ENCODE measurements around the gene FAM13A.

FAM13A gene

DNA sequence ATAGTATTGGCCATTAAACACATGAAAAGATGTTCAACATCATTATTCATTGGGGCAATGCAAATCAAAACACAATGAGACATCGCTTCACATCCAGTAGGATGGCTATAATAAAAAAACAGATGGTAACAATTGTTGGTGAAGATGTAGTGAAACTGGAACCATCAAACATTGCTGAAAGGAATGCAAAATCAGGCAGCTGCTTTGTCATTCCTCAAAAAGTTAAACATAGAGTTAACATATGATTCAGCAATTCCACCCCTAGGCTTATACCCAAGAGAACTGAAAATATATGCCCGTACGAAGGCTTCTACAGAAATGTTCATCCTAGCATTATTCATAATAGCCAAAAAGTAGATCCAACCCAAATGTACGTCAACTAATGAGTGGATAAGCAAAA is 215.3 kb downstream of the FAM13A start:
- DNase-seq (ENCODE audit: low read depth) = no peak

DNA sequence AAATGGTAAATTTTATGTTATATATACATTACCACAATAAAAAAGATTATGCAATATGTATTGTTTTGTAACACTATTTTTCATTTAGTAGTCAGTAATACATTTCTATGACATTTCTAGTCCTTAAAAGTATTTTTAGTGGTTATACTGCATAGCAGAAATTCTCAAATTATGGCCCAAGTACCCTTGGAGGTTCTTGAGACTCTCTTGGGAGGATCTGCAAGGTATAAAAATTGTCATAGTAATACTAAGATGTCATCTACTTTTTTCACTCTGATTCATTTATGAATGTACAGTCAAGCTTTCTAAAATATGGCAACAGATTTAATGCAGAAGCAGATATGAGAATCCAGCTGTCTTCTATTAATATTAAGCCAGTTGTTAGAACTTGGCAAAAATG is 220.8 kb downstream of the FAM13A start:
- DNase-seq (ENCODE audit: low read depth) = no peak

DNA sequence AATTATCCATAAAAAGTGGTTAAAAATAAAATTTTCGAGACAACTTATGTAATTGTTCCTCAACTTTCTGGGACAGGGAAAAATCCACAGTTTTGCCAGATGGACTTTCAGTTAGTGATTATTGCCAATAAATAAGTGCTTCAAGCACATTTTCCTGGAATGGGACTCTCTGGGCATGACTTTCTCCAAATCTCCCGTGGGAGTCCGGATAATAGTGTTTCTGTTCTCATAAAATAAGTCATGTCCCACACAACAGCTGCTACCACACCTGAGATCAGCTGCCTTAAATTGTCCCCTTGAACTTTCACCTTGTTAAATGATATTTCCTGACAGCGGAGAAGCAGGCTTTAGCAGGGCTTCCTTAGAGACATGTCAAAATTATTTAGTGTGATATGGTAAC is 226.0 kb downstream of the FAM13A start:
- DNase-seq (ENCODE audit: low read depth) = no peak

DNA sequence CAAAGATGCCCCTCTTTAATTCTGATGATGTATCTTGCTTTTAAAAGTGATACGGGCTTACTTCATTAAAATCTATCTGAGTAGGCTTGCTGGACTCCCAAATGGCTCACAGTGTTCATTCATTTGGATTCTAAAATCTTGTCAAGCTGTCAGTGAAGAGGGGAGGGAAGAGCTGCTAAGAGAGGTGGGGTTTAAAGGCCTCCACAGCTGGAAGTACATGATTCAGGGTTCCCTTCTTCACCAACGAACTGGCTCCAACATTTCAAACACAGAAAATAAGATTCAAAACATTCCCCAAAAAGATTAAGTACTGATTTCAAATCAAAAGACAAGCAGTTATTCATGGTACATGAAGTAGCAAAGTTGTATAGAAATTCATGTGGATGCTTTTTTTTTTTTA is 226.4 kb downstream of the FAM13A start:
- DNase-seq (ENCODE audit: low read depth) = no peak

DNA sequence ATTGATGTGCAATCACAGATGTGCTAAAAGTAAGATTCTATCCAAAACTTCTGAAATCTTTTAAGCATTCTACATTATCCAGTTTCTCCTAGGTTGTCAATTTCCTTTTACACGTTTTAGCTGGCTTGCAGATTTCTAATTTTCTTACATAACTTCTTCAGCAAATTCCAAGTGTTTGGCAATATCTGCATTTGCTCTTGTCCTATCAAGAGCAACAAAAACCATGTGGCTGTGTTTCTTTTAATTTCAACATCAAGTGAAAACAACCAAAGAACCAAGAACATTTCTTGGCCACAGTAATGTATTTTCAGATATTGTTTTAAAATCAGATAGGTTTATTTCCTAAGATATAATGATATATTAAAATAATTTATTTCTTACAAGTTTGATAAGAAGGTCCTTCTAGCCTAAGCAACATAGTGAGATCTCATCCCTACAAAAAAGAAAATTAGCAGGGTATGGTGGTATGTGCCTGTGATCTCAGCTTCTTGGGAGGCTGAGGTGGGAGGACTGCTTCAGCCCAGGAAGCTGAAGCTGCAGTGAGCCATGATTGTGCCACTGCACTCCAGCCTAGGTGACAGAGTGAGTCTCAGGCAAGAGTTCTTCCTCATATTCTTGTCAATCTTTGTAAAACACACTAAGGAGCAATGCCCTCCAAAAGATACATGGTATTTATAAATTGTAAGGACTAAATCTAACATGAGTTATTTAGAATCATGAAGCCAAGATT is 228.0 kb downstream of the FAM13A start:
- no peak for DNase-seq (ENCODE audit: low read depth)

DNA sequence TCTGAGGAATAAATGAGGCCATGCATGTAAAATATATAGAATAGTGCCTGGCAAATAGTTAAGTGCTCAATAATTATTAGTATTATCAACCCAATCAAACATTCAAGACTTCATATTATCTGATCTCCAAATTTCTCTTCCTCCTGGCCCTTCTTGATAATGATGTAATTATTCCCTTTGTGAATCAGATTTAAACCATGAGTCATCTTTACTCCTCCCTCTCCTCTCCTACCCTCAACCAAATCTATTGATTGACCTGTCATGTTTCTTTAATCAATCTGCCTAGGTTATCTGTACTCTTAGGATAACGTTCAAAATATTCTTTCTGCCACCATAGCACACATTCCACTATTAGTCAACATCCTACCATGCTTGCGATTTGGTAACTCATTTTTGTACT is 229.5 kb downstream of the FAM13A start:
- DNase-seq (ENCODE audit: low read depth) = no peak

DNA sequence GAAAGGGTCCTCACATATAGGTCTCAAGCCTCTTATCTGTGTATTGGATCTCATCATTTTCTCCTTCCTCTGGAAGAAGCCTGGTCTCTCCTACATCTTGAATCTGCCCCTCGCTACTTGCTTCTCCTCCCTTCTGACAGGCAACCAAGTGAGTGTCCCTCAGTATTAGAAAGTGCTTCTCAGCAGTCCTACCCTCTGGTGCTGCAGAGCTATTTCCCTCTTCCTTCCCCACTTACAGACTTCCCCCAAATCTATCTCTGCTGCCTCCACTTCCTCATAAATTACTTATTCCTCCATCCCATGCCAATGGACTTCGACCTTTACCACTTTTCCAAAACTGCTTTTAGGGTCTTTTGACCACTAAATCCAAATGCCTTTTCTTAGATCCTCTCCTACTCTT is 230.2 kb downstream of the FAM13A start:
- no peak for DNase-seq (ENCODE audit: low read depth)

DNA sequence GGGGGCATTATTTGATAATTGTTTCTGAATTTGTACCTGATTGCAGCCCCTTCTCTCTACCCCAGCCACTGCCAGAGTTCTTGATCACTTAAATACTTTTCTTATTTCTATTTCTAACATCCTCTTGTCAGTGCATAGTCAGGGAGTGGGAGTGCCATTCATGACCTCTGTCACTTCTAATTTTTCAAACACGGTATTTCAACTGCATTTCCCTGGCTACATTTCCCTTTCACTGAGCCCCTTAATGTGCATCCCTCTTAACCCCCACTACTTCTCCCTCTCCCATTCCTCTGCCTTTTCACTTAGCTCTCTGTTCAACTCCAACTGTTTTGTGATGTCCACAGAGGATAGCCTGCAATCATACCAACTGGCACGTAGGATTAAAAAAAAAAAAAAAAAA is 231.1 kb downstream of the FAM13A start:
- DNase-seq (ENCODE audit: low read depth) = no peak

DNA sequence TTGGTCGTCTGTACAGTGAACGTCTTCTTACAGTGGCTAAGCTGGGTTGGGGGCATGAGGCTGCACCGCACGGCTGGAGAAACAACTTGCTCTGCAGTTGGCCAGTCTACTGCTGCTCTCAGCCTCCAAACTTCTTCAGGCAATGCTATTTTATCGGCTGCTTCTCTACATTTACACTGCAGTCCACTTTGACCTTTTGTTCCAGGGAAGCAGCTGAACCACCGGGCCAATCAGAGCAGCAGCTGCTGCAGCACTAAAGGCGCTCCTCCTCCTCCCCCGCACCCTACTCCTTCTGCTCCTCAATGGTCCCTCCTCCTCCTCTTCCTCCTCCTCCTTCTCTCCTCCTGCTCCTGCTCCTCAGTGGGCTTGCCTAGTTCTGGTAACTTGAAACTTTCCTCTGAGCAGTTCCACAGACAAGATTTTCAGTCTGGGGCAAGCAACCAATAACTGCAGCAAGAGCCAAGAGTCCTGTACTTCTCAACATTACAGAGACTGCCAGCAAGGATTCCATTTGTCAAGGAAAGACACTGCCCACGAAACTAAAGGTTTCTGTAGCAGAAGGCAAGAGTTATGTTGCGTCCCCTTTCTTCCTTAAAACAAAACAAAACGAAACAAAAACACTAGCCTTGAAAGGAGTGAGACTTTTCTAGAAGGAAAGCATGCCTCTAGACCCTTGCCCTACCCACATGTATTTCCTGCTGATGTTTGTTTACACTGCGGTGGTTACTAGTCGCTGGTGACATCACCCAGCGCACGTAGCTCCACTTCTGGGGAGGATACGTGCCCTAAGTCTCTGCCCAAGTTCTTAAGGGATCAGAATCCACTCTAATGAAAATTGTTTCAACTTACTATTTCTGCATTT is 233.7 kb downstream of the FAM13A start:
- peak; percentile 33 for DNase-seq (ENCODE audit: low read depth)

DNA sequence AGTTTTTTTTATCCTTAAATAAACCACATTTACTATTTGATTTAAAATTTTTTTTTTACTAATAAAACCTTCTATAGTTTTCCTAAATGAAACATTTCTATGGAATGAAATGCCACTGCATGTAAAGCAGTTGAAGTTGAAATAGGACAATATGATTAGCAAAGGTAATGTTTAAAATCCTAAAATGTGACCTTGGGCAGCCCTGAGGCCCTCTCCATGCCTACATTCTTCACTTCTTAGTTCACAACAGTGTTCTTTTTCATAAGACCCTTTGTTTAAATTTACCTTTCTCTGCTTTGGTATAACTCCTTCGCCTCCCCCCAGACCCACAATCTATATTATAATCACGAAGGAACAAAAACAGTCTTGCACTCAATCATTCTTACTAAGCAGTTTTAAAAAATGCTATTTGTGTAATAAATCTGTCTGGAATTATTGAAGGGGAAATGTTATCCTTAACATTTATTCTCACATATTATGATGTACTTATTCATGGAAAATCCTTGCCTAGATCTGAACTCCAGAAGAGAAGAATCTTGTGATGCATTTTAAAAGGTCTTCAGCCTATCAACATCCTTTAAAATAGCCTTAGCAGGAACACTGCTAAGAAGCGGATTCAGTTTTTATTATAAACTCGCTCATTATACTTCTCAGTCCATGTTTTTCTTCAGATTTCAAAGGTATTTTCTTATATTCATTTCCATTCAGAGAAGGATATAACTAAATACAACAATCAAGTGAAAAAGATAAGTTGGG is 234.8 kb downstream of the FAM13A start:
- DNase-seq (ENCODE audit: low read depth) = no peak

DNA sequence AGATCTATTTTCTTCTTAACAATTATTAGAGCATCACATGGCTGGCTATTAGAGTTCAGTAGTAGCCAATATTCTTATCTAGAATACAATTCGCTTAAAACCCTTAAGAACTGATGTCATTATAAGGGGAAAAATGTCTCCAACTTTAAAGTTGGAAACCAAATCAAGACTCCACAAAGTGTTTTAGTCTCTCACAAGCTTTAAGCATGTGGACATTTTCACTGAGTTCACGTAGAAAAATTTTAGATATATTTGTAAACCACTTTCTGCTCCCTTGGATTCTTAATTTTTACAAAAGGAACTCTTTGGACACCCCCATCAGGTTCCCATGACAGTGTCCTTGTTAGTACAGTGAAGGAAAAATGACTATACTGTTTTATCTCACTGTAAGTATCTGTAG is 235.5 kb downstream of the FAM13A start:
- DNase-seq (ENCODE audit: low read depth) = no peak

DNA sequence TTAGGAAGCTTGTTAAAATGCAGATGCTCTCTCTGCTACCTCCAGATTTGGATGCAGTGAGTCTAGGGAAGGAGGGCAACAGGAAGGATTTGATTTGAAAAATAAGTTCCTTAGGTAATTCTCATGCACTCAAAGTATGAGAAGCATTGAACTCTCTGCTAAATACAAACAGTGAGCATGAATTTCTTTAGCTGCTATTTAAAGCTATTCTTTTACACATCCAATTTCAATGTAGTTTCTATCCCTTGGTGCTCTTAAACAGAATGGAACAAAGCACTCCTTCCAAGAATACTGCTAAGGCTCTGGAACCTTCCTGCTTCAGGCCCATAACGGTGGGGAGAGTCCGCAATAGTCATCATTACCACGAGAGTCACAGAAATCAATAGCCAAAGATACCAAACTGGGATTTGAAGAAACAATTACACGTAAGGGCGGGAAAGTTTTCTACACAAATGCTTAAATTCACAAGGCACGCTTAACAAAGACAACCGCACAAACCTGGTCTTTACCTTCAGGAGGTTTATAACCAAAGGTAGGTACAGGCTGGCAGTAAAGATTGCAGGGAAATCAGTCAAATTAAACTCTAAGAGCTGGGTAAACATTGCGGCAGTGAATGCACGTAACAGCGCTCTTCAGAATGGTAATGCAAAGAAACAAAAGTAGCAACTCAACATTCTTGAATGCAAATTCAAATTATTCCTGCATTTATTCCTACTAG is 236.1 kb downstream of the FAM13A start:
- no peak for DNase-seq (ENCODE audit: low read depth)

DNA sequence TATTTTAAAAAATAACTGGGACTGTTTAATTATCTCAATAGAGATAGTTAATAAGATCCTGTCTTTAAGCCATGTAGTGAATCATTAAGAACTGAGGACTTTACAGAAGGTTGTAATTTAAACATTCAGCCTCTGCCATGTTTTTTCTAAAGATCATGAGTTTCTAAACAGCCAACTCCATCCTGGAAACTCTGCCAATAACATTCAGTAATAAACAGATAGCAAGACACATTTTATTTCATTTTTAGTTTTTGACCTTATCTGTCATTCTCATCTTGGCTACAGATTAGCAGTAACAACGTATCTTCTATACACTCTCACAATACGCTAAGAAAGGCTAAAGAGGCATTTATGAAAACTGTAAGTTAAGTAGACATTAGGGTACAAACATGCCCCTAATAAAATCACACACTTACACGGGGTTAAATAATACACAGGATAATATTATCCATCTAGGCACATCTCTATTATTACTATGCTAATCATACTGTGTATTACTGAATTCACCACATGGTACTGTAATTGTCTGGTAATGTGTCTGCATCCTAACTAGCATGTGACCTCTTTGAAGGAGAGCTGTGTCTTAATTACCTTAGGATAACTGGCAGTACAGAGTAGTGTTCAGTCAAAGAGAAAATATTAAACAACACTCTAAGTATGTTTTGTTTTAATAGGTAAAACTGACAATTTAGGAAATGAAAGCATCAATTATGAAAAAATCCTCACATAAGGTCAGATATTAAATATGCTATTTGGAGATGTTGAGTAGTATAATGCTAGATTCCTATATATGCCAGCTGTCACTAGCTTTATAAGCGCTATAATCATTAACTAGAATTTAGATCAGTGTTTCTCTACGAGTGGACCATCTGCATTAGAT is 236.9 kb downstream of the FAM13A start:
- DNase-seq (ENCODE audit: low read depth) = no peak

DNA sequence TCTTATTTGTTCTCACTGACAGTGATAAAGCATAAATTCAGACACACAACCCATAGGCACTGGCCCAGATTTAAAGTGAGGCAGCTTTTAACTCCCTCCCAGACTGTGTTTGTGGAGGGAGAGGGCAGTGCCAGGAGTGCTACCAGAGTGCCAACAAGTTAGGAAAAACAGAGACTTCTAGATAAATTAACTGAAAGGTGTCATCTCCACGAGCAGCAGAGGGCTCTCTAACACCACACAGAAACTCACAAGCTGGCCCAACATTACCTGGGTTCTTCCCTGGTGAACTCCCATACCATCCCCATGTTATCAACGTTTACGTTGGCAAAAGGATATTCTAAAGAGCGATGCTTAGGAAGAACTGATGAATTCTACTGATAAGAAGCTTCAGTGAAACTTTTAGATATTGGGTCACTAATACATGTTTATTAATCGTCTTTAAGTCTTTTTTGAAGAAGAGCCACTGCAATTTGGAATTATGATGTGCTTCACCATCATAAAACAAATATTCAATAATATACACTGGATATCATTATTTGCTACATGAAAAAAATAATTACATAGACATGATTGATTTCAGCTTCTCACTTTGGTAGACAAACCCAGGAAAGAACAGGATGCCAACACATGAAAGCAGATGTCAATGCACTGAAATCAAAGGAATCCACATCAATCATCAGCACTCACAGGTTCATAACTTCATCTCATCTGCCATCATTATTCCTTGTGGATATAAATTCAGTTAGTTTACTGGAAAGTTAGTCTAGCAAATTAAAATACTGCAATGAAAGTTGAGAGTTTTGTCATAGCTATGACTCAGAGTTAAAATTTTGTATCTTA is 238.1 kb downstream of the FAM13A start:
- peak; percentile 5 for DNase-seq (ENCODE audit: low read depth)

DNA sequence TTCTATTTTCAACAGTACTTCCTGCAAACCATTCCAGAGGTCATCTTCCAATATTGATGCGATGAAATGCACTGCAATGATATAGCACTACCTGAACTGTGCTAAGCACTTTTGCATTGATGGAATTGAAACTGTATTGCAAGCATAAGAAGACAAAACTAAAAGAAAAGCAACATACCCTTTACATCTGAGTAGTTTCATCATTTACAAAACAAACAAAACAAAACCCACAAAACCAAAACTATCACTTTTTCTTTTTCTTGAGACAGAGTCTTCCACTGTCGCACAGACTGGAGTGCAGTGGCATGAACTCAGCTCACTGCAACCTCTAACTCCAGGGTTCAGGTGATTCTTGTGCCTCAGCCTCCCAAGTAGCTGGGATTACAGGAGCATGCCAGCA is 239.2 kb downstream of the FAM13A start:
- DNase-seq (ENCODE audit: low read depth) = no peak

DNA sequence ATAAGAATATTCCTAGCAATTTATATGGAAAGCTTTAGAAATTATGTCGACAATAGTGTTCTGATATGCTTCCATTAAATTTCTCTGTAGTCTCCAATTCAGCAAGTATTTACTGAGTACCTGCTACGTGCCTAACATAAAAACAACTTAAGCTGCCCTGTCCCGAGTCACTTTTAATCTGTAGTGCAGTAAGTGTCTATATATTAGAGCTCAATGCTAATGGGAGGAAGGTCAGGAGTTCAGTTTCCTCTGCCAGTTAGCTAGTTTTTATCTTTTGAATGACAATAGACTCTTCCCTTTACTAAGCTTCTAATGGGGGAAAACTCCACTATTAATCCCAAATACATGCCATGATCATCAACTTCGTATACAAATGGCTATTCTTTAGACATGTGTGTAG is 240.6 kb downstream of the FAM13A start:
- DNase-seq (ENCODE audit: low read depth) = no peak

DNA sequence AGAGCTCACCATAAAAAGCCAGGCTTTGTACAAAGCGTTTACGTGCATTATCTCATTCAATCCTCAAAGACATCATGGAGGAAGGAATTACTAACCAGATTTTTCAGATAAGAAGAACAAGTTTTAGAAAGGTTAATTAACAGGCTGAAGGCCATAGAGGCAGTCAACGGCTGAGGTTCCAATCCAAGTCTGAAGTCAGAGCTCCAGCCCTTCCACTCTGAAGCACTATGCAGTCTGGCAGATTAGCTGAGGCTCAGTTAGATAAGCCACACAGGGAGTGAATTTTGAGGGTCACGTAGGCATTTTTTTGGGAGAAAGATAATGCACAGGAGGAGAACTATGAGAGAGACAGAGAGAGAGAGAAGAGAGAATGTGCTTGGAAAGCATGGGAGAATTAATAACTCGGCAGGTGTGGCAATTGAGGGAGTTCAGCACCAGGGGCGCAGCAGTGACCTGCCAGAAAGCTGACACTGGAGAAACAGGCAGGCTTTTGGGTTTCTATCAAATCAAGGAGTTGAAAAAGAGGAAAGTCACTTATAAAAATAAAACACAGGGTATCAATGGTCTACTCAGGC is 242.9 kb downstream of the FAM13A start:
- no peak for DNase-seq (ENCODE audit: low read depth)

DNA sequence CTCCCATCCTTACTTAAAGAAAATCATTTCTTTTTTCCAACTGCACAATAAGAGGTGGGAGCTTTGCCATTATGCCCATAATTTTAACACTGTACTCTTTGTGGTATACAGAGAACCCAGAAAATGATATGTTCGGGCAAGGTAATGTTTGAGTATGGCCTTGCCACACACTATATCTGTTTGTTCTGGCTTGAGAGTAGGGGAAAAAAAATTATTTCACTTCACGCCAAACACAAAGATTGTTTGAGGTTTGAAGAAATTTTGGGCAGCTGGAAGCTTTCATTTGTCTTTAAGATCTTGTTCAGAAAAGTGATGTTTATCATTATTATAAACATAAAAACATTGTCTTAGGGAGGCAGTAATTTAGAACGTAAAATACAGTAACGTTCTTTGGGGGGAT is 244.0 kb downstream of the FAM13A start:
- DNase-seq (ENCODE audit: low read depth) = no peak

DNA sequence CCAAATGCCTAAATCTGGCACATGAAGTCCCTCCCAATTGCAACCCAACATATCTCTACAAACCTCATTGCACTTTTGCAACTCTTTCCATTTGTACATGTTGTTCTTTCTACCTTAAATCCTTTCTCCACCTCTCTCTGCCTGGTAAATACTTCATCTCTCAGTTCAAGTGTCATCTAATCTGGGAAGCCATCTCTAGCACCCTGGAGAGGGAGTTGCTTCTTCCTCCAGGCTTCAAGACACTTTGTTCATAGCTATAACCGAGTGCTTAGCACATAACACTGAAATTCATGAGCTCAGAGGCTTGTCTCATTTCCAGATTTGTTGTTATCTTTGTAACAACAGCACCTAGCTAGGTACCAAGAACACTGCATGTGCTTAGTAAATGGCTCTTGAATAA is 244.6 kb downstream of the FAM13A start:
- DNase-seq (ENCODE audit: low read depth) = no peak

DNA sequence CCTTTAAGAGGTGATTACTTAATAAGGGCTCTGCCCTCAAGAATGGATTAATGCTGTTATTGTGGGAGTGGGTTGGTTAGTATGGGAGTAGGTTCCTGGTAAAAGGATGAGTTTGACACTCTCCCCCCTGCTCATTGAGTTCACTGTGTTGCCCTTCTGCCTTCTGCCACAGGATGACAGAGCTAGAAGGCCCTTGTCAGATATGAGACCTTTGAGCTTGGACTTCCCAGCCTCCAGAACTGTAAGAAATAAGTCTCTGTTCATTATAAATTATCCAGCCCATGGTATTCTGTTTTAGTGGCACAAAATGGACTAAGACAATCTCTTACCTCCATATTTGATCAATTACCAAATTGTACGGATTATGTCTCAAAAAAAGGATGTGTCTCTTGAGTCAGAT is 245.1 kb downstream of the FAM13A start:
- no peak for DNase-seq (ENCODE audit: low read depth)

Data from activated gamma-delta T cell treated with anti-CD3 and anti-CD28 coated beads, Interleukin-2, amount 50 U/mL, for 16 hours (primary cell).